ENCODE measurements around the gene SLC25A24.
"Not testable (repeated sequence)": the region's sequence is repeated elsewhere in the genome, so short reads cannot be mapped to it uniquely, and the experiment has no call there.

The SLC25A24 gene

GRCh38 chr1:108199781-108200686, at the start of gene SLC25A24:
TSS of gene SLC25A24 (minus strand) at chr1:108200343. CDS start at chr1:108200138, 205 bp downstream.
- peak; percentile 48 for FAIRE-seq

DNA sequence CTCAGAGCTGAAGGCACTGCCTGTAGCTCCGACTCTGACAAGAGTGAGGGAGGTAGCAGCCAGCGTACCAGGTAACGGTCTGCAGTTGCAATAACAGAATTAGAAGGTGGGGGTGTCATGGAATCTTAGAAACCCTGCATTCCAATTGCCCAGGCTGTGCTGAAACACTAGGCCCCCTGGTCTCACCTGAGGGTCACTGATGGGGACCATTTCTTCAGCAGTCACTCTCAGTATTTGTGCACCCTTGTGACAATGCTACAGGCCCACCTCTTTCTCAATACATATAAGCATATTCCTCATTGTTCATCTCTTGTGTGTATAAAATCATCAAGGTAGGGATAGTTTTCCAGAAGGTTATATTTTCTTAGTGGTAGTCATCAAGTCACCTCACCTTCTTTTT, 43.8 kb upstream of the SLC25A24 start, which contains the start of gene NBPF4:
NBPF4 (minus strand) TSS at position 101 of the 400 bp plus-strand sequence. CDS start 315 bp downstream, outside the sequence.
- DNase-seq (ENCODE audit: low spot score), result not testable (repeated sequence)

More at GRCh38 chr1:108199781-108200686, at the start of gene SLC25A24:
- DNase-seq (ENCODE audit: low spot score), result peak; percentile 91

GRCh38 chr1:108239426-108239825, 39.3 kb upstream of the SLC25A24 start:
- DNase-seq (ENCODE audit: low spot score); FAIRE-seq: not testable (repeated sequence)

More for the DNA sequence above, 43.8 kb upstream of the SLC25A24 start, which contains the start of gene NBPF4:
- not testable (repeated sequence) for FAIRE-seq

- DNase-seq (ENCODE audit: low spot score); FAIRE-seq: not testable (repeated sequence)
These were observed 35.2 kb upstream of the SLC25A24 start for GRCh38 chr1:108235308-108235707.

GRCh38 chr1:108232183-108232582, 32.0 kb upstream of the SLC25A24 start:
- DNase-seq (ENCODE audit: low spot score); FAIRE-seq: not testable (repeated sequence)

GRCh38 chr1:108229976-108230375, 29.8 kb upstream of the SLC25A24 start:
- not testable (repeated sequence) for FAIRE-seq; DNase-seq (ENCODE audit: low spot score)

DNA sequence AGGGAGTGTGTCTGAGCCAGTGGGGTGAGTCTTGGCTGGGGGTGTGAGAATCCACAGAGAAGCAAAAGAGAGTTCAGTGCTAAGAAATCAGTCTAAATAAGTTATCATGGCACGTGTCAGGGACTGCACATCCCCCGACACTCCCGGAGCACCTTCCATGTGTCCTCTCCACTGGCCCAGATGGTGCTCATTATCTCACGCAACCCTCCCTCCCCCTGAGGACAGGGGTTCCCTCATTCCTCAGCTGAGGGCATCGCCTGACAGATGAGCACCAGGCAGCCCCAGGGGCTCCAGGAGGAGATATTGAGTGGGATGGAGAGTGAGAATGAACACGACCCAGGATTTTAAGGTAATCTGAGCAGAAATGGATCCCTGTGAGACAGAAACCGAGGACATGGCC, 27.6 kb upstream of the SLC25A24 start:
- FAIRE-seq; DNase-seq (ENCODE audit: low spot score): not testable (repeated sequence)

- not testable (repeated sequence) for DNase-seq (ENCODE audit: low spot score); FAIRE-seq
These were observed 26.7 kb upstream of the SLC25A24 start for GRCh38 chr1:108226855-108227254.

GRCh38 chr1:108223226-108223625, 23.1 kb upstream of the SLC25A24 start:
- not testable (repeated sequence) for FAIRE-seq

DNA sequence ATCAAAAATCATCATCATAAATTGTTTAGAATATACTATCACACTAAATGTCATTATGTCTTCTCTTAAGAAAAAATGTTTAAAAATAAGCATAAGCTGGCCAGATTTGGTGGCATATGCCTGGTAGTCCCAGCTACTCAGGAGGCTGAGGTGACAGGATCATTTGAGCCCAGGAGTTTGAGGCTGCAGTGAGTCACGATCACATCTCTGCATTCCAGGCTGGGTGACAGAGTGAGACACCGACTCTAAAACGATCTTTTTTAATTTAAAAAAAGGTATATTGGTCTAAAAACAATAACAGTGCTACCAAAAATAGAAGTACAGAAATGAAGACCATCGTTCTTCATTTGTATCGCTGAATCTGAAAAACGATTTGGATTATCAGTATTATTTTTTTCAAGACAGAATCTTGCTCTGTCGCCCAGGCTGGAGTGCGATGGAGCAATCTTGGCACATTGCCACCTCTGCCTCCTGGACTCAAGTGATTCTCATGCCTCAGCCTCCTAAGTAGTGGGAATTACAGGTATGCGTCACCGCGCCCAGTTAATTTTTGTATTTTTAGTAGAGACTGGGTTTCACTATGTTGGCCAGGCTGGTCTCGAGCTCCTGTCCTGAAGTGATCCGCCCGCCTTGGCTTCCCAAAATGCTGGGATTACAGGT, 17.5 kb upstream of the SLC25A24 start:
- not testable (repeated sequence) for FAIRE-seq

More at GRCh38 chr1:108223226-108223625, 23.1 kb upstream of the SLC25A24 start:
- not testable (repeated sequence) for DNase-seq (ENCODE audit: low spot score)

DNA sequence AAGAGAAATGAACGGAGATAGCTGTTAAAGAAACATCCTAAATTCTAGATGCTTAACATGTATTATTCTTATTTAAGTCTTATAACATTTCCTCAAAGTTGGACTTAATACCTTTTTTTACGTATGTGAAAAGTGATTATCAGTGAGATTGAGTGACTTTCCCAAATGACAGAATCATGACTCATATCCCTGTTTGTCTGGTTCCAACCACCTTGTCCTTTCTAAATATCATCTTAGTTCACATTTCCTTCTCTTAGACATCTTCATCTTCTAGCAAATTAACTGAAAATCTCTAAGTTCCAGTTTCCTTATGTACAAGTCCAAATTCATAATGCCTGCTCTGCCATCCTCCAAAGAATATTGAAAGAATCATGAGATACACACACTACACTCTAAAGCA, 16.9 kb upstream of the SLC25A24 start:
- not testable (repeated sequence) for DNase-seq (ENCODE audit: low spot score); FAIRE-seq

More for the DNA sequence above, 17.5 kb upstream of the SLC25A24 start:
- DNase-seq (ENCODE audit: low spot score), result not testable (repeated sequence)

DNA sequence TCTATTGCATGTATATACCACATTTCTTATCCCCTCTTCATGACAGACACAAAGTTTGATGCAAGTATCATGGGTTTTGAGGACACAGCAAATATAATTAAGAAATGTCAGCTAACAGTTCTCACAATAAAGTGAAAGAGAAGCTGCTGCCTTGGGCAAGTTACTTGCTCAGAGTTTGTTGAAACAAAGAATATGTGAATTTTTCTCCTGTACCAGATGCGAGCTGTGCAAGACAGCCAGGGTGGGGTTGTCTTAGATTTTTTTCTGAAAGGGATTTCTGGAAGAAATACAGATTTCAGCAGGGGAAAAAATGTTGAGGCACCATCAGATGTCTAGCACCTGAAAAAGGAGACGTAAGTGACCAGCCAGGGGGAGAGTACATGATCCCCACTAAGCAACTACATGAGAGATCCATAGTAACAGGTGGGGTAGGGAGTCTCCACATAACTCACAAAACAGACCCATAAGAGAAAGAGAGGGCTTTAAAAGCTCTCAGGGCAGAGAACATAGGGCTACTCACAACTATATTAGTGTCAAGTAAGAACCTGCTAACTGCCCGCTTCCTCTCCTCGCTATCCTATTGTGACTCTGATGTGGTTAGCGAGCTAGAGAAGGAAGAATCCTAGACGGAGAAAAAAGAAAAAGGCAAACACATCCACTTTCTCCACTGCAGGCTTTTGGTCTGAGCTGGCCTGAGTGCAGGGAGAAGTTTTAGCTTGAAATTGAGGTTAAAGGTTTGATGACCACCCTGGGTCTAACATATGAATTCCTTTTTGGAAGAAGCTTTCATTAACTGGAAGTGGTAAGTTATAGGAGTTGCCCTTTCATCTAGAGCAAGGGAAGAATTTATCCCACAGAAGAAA, 16.1 kb upstream of the SLC25A24 start:
- not testable (repeated sequence) for DNase-seq (ENCODE audit: low spot score); FAIRE-seq

DNA sequence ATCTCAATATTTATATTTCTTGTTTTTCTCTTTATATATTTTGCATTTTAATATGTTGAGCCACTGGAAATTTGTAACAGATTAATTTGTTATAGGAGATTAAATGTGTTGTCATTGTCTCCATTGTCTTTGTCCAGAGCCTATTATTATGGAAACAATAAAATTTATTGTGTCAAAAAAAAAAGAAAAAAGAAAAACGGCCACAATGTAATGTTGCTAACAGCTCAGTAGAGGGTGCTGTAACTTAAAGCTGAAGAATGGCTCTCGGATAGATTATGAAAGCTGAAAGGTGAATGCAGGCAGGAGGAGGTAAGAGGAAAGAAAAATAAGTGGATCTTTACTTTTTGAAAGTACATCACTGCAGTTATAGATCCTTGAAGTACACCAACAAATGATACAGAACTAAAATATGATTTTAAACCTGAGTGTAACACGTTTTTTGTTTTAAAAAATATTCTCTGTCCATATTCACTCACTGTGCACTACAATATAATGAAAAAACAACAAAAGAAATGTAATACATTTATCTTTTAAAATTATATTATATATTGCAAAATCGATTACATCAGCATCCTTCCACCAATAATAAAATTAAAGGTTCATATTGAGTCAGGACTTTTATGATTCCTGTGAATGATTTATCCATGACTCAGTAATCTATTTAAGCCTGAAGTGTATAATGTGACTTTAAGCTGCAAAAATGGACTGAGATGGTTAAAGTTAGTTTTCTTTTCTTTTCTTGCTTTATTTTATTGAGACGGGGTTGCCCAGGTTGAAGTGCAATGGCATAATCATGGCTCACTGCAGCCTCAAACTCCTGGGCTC, 14.7 kb upstream of the SLC25A24 start:
- not testable (repeated sequence) for FAIRE-seq; DNase-seq (ENCODE audit: low spot score)

GRCh38 chr1:108211014-108211413, 10.9 kb upstream of the SLC25A24 start:
- FAIRE-seq, result no peak

GRCh38 chr1:108209456-108210108, 9.4 kb upstream of the SLC25A24 start:
- no peak for FAIRE-seq
- no peak for DNase-seq (ENCODE audit: low spot score)

More at GRCh38 chr1:108211014-108211413, 10.9 kb upstream of the SLC25A24 start:
- no peak for DNase-seq (ENCODE audit: low spot score)

DNA sequence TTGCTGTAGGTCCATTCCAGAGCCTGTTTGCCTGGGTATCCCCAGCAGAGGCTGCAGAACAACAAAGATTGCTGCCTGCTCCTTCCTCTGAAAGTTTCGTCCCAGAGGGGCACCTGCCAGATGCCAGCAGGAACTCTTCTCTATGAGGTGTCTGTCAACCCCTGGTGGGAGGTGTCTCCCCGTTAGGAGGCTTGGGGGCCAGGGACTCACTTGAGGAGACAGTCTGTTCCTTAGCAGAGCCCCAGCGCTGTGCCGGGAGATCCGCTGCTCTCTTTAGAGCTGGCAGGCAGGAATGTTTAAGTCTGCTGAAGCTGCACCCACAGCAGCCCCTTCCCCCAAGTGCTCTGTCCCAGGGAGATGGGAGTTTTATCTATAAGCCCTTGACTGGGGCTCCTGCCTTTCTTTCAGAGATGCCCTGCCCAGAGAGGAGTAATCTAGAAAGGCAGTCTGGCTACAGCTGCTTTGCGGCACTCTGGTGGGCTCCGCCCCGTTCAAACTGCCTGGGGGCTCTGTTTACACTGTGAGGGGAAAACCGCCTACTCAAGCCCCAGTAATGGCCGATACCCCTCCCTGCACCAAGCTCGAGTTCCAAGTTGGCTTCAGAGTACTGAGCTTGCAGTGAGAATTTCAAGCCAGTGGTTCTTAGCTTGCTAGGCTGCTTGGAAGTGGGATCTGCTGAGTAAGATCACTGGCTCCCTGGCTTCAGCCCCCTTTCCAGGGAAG, 8.7 kb upstream of the SLC25A24 start:
- DNase-seq (ENCODE audit: low spot score) (no peak), FAIRE-seq (no peak)

DNA sequence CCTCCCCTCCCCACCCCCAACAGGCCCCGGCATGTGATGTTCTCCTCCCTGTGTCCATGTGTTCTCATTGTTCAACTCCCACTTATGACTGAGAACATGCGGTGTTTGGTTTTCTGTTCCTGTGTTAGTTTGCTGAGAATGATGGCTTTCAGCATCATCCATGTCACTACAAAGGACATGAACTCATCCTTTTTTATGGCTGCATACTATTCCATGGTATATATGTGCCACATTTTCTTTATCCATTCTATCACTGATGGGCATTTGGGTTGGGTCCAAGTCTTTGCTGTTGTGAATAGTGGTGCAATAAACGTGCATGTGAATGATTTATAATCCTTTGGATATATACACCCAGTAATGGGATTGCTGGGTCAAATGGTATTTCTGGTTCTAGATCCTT, 3.4 kb upstream of the SLC25A24 start:
- not testable (repeated sequence) for DNase-seq (ENCODE audit: low spot score); FAIRE-seq

DNA sequence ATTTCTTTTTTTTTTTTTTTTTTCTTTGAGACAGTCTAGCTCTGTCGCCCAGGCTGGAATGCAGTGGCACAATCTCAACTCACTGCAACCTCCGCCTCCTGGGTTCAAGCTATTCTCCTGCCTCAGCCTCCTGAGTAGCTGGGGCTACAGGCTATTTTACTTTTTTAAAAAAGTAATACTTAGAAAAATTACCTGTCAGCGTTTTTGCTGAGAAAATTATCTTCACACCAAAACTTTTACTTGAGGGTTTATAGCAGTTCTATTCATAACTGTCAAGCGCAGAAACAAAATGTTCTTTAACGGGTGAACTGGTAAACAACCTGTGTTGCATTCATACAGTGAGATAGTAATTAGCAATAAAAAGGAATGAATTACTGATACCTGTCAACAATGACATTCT, 1.5 kb upstream of the SLC25A24 start:
- DNase-seq (ENCODE audit: low spot score), result no peak

More for the DNA sequence above, 1.5 kb upstream of the SLC25A24 start:
- FAIRE-seq, result no peak

Data from urothelium cell line (cell line).